Pancreas (tissue), 10 donors: ENCODE data around the gene PACS2. TPM values are rescaled to one million over a fixed set of nuclear protein-coding genes. Genes with fewer than 3 reads are reported as not detected.
"Not testable (repeated sequence)": the region's sequence is repeated elsewhere in the genome, so short reads cannot be mapped to it uniquely, and the experiment has no call there.

Experiments
- ATAC-seq, 4 donors: fragments of 200-7000 bp; cut with Tn5 transposase; one replicate each; pipeline versions ENCODE4 v1.8.0 to v1.9.1; 2020; ENCODE audit warnings: mild to moderate bottlenecking in 4 of 4, moderate library complexity in 4 of 4
- DNase-seq, 6 donors: peaks; one replicate each; pipeline ENCODE4 v3.0.0-alpha.2; 2020
- FAIRE-seq: peaks from 2 replicates; lab custom pipeline; 2012; peaks lifted over from hg19 to GRCh38; lab: Jason Lieb, UNC
- H3K27ac ChIP-seq, 4 donors: fragments of 200-600 bp; sonication (generic); 1 replicate in 3 of 4; 2 replicates in 1 of 4; pipeline versions ENCODE4 v1.5.0 to v1.8.0; 2020
- H3K27me3 ChIP-seq, 4 donors: fragments of 200-600 bp; one replicate each; pipeline ENCODE4 v1.8.0; 2021
- H3K36me3 ChIP-seq, 3 donors: fragments of 200-600 bp; sonication (generic) in 1 of 3; one replicate each; pipeline versions ENCODE4 v1.5.0 to v1.8.0; 2020 to 2021
- H3K4me1 ChIP-seq, 3 donors: fragments of 200-600 bp; one replicate each; pipeline ENCODE4 v1.8.0; 2021
- H3K4me3 ChIP-seq, 4 donors: fragments of 200-600 bp; sonication (generic) in 2 of 4; one replicate each; pipeline versions ENCODE4 v1.5.0 to v1.8.0; 2020 to 2021
- H3K9me3 ChIP-seq, 4 donors: fragments of 200-600 bp; one replicate each; pipeline ENCODE4 v1.8.0; 2021
- CTCF ChIP-seq, 4 donors: fragments of 200-600 bp; sonication (generic) in 3 of 4; IDR thresholded peaks; one replicate each; pipeline versions ENCODE4 v1.5.0 to v1.8.0; 2021; ENCODE audit warnings: antibody characterized with exemption in 4 of 4
- WGBS, 2 donors: extraction: QIAGEN DNeasy Blood & Tissue Kit; methylation state at CpG; one replicate each; pipeline ENCODE4 v1.1.7; 2013; 5-methylcytosine and 5-hydroxymethylcytosine counted together
- intact Hi-C, 3 donors: fragments of 100-400 bp; cut with DNase I; formaldehyde crosslinking; loops; one replicate each; pipeline versions ENCODE4 v1.11.1 to v1.14.2; 2022
- polyA plus RNA-seq, 2 donors: library from polyadenylated mRNA; stranded (reverse); fragments of 200-250 nt; gene quantifications; one replicate each; pipeline ENCODE4 v1.2.3, GENCODE V29; 2013
- total RNA-seq, 6 donors: library from RNA; stranded (reverse); fragmentation: NEBNext Ultra II Directional in 4 of 6; extraction: Animal tissue kit (Norgen Biotek cat#: 25700) in 4 of 6; gene quantifications; one replicate each; pipeline versions ENCODE4 v1.2.1 to v1.2.4, GENCODE V29; 2021 to 2023
- donor health status: healthy with polysubstance abuse.
- donor health status: DM: no; HTN: no; CAD: no; lungs with moderate emphysema.
- donor health status: DM: no; HTN: no; CAD: no.
- donor health status: control.
- donor health status: control.
- donor health status: Bipolar disorder and iron deficiency.
- donor health status: DM: yes; HTN: yes; CAD: no.
- donor health status: DM: no; HTN: no; CAD: no.
- donor health status: DM: no; HTN: no; CAD: no.
- donor health status: DM: yes; HTN: yes; CAD: no.

PACS2 gene
- total and polyA plus RNA-seq, 8 donors, result 36.9 to 128 (median 49.3) TPM

DNA sequence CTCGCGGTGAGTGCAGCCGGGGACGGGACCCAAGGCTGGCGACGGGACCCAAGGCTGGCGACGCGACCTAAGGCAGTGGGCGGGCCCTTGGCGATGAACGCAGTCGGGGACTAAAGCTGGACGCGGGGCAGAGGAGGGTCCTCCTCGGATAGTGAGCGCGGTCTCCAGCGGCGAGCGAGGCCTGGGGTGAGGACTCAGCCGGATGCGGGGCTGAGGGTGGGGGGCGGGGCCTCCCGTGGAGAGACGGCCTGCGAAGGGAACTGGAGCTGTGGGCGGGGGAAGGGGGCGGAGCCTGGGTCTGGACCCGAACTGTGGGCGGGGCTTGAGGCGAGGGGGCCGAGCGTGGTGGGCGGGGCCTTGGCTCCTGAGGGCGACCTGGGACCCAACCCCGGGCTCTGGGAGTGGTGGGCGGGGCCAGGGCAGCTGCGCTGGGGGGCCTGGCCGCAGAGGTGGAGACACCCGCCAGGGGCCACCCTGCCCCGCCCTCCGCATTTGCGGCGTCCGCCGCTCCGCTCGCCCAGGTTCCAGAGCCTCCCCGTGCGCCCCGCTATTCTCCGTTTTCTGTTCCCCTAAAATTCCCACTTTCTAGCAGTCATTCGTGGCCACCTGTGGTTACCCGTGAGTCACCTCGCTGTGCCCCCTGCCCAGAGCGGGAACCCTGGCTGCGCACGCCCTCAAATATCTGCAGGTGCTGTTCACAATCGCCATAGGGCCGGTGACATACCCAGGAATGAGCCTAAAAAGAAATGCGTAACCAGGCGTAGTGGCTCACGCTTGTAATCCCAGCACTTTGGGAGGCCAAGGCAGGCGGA is 13.2 kb upstream of the PACS2 start:
- no peak for FAIRE-seq
- peak; percentile 98 to 100 (median 99) for DNase-seq
- TF ChIP-seq CTCF (IDR thresholded peaks at IDR 0.05), result no peak
- peak overlapping the region; percentile 64 to 81 (median 78) for H3K4me3 ChIP-seq
- H3K36me3 ChIP-seq, result no peaks in the 10 kb centered on the region
- H3K27me3 ChIP-seq, result no peaks in the 10 kb centered on the region
- H3K9me3 ChIP-seq, result no peaks in the 10 kb centered on the region
- ATAC-seq, result peak; percentile 88 to 97 (median 92)
- peaks cover 8 to 10% (median 9%) of the 10 kb centered on the region in 3 donors for H3K4me1 ChIP-seq
- H3K27ac ChIP-seq, result peak overlapping the region; percentile 79 to 96 (median 92)
- intact Hi-C loops, result no loop called here
- 3 to 4% methylated on average over 51 to 64 of the region's 65 CpGs for WGBS, 2 donors

- H3K36me3 ChIP-seq, H3K9me3 ChIP-seq, H3K4me1 ChIP-seq, FAIRE-seq, intact Hi-C loops, H3K27me3 ChIP-seq, DNase-seq, ATAC-seq: not testable (repeated sequence)
- WGBS, 2 donors, result 63 to 72% methylated on average over 9 to 11 of the region's 11 CpGs
- Histone ChIP-seq H3K4me3 (peak overlapping the region; percentile 64 to 81 (median 78)), H3K27ac (peak overlapping the region; percentile 79 to 96 (median 92))
Observed at GRCh38 chr14:105301915-105302249, 12.7 kb upstream of the PACS2 start.

- H3K36me3 ChIP-seq, result no peaks in the 10 kb centered on the region
- no peak for TF ChIP-seq CTCF (IDR thresholded peaks at IDR 0.05)
- intact Hi-C loops, result no loop called here
- H3K4me3 ChIP-seq, result no peak overlapping the region
- WGBS, 2 donors, result 75 to 79% methylated on average over 6 of the region's 6 CpGs
- no peak overlapping the region for H3K27ac ChIP-seq
- peaks cover 4 to 10% (median 9%) of the 10 kb centered on the region in 3 donors for H3K4me1 ChIP-seq
- no peaks in the 10 kb centered on the region for H3K9me3 ChIP-seq
- no peaks in the 10 kb centered on the region for H3K27me3 ChIP-seq
- FAIRE-seq (no peak), DNase-seq (peak in 1 of 6 donors; percentile 20), ATAC-seq (no peak)
Observed at GRCh38 chr14:105303949-105304348, 10.6 kb upstream of the PACS2 start.

DNA sequence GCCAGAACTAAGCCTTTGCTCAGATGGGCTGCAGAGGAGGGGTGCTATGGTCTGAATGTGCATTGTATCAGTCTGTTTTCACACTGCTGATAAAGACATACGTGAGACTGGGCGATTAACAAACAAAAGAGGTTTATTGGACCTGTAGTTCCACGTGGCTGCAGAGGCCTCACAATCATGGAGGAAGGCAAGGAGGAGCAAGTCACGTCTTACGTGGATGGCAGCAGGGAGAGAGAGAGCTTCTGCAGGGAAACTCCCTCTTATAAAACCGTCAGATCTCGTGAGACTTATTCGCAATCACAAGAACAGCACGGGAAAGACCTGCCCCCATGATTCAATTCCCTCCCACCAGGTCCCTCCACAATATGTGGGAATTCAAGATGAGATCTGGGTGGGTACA is 10.0 kb upstream of the PACS2 start:
- ATAC-seq, result no peak

DNA sequence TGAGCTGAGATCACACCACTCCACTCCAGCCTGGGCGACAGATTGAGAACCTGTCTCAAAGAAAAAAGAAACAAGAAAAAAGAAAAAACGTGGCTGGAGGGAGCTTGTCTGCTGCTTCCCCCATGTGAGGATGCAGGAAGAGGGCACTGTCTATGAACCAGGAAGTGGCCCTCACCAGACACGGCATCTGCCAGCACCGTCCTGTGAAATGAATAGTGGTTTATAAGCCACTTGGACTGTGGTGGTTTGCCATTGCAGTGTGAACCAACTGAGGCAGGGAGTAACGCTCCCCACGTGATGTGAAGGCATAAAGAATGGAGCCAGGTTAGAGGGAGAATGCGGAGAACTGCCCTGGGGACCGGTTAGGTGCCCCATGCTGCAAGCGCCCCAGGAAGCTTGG is 9.2 kb upstream of the PACS2 start:
- Histone ChIP-seq H3K36me3 (no peaks in the 10 kb centered on the region), H3K27me3 (no peaks in the 10 kb centered on the region), H3K27ac (no peak overlapping the region), H3K4me3 (no peak overlapping the region), H3K4me1 (no peaks in the 10 kb centered on the region), H3K9me3 (no peaks in the 10 kb centered on the region)
- intact Hi-C loops, result no loop called here
- DNase-seq (peak in 1 of 6 donors; percentile 2), FAIRE-seq (no peak), ATAC-seq (no peak)
- no peak for TF ChIP-seq CTCF (IDR thresholded peaks at IDR 0.05)
- 86 to 92% methylated on average over 9 of the region's 9 CpGs for WGBS, 2 donors

More for the DNA sequence above, 10.0 kb upstream of the PACS2 start:
- Histone ChIP-seq H3K36me3 (no peaks in the 10 kb centered on the region), H3K27me3 (no peaks in the 10 kb centered on the region), H3K27ac (no peak overlapping the region), H3K4me1 (peaks cover 0 to 5% (median 4%) of the 10 kb centered on the region in 3 donors), H3K9me3 (no peaks in the 10 kb centered on the region), H3K4me3 (no peak overlapping the region)
- no peak for TF ChIP-seq CTCF (IDR thresholded peaks at IDR 0.05)
- no peak for FAIRE-seq
- 78 to 84% methylated on average over 9 of the region's 9 CpGs for WGBS, 2 donors
- intact Hi-C loops, result no loop called here
- no peak for DNase-seq
